H1 (cell line): ENCODE results near the gene VPS9D1. TPM values are rescaled to one million over a fixed set of nuclear protein-coding genes. Genes with fewer than 3 reads are reported as not detected.

Source experiments
- CTCF ChIA-PET: fragments of 300-600 bp; sonication (Branson Sonifier 250); formaldehyde crosslinking; loops from one replicate; lab custom pipeline; 2021; ENCODE audit not compliant: partially characterized antibody; lab: Charles Lee
- POLR2A ChIA-PET: fragments of 300-600 bp; sonication (Branson Sonifier 250); formaldehyde crosslinking; loops from one replicate; lab custom pipeline; 2021; ENCODE audit warnings: inconsistent platforms; ENCODE audit not compliant: partially characterized antibody; lab: Charles Lee
- DNase-seq, 2 experiments: peaks; one replicate each; pipeline versions ENCODE4 v3.0.0 to v3.0.0-alpha.2; 2010 to 2022; ENCODE audit warnings: low spot score in 2 of 2, low read depth in 1 of 2, mixed read lengths in 1 of 2
- FAIRE-seq: peaks from 2 replicates; lab custom pipeline; 2011; peaks lifted over from hg19 to GRCh38; lab: Jason Lieb, UNC
- H2AFZ ChIP-seq: 2 replicates; pipeline ENCODE4 v1.8.1; 2012; ENCODE audit warnings: low read length, inconsistent platforms
- H2AK5ac ChIP-seq: 2 replicates; pipeline ENCODE4 v1.6.1; 2013; ENCODE audit warnings: low read depth, low read length
- H2BK120ac ChIP-seq: replicated peaks from 2 replicates; pipeline ENCODE3; 2013; ENCODE audit warnings: low read depth, low read length, inconsistent platforms
- H2BK12ac ChIP-seq: 2 replicates; pipeline ENCODE4 v1.6.1; 2013; ENCODE audit warnings: low read depth, low read length
- H2BK15ac ChIP-seq: 2 replicates; pipeline ENCODE4 v1.6.1; 2013; ENCODE audit warnings: low read length
- H2BK20ac ChIP-seq: 2 replicates; pipeline ENCODE4 v1.6.1; 2013; ENCODE audit warnings: low read length
- H2BK5ac ChIP-seq: 2 replicates; pipeline ENCODE4 v1.6.1; 2013; ENCODE audit warnings: low read depth, low read length
- H3K14ac ChIP-seq: 2 replicates; pipeline ENCODE4 v1.6.1; 2013; ENCODE audit warnings: inconsistent platforms; ENCODE audit not compliant: insufficient read length
- H3K18ac ChIP-seq: 2 replicates; pipeline ENCODE4 v1.6.1; 2013; ENCODE audit warnings: low read length; ENCODE audit errors: extremely low read depth
- H3K23ac ChIP-seq: 2 replicates; pipeline ENCODE4 v1.6.1; 2013; ENCODE audit warnings: inconsistent platforms; ENCODE audit not compliant: insufficient read length
- H3K23me2 ChIP-seq: 2 replicates; pipeline ENCODE4 v1.6.1; 2013; ENCODE audit warnings: low read depth, low read length
- H3K27ac ChIP-seq: 2 replicates; pipeline ENCODE4 v1.6.1; 2011; ENCODE audit warnings: low read depth, low read length, inconsistent platforms
- H3K27me3 ChIP-seq, 4 experiments: replicated peaks in 1 of 4; 1 replicate in 1 of 4; 2 replicates in 3 of 4; pipeline versions ENCODE4 v1.6.1 to v1.8.1; 2011 to 2013; ENCODE audit warnings: low read length in 3 of 4, mild to moderate bottlenecking in 3 of 4, inconsistent platforms in 2 of 4, mixed read lengths in 2 of 4, moderate library complexity in 1 of 4; ENCODE audit not compliant: control insufficient read depth in 3 of 4, insufficient read depth in 3 of 4; ENCODE audit errors: extremely low read depth in 1 of 4
- H3K36me3 ChIP-seq, 4 experiments: 2 replicates each; pipeline versions ENCODE4 v1.6.1 to v1.8.1; 2011 to 2013; ENCODE audit warnings: mild to moderate bottlenecking in 4 of 4, low read length in 3 of 4, moderate library complexity in 2 of 4, control low read depth in 1 of 4, inconsistent platforms in 1 of 4; ENCODE audit not compliant: insufficient read depth in 4 of 4, control insufficient read depth in 2 of 4
- H3K4ac ChIP-seq: replicated peaks from 2 replicates; pipeline ENCODE3; 2013; ENCODE audit warnings: low read length, low read depth, mixed read lengths, inconsistent platforms; ENCODE audit not compliant: insufficient read length
- H3K4me1 ChIP-seq, 4 experiments: replicated peaks in 1 of 4; 1 replicate in 1 of 4; 2 replicates in 3 of 4; pipeline versions ENCODE4 v1.6.1 to v1.8.1; 2011 to 2013; ENCODE audit warnings: low read length in 3 of 4, inconsistent platforms in 2 of 4, mixed read lengths in 1 of 4; ENCODE audit not compliant: insufficient read depth in 4 of 4, control insufficient read depth in 3 of 4
- H3K4me2 ChIP-seq, 2 experiments: 2 replicates each; pipeline versions ENCODE4 v1.6.1 to v1.8.1; 2011 to 2013; ENCODE audit warnings: low read depth in 2 of 2, low read length in 2 of 2, control low read depth in 1 of 2, inconsistent platforms in 1 of 2, mild to moderate bottlenecking in 1 of 2; ENCODE audit not compliant: insufficient read depth in 1 of 2
- H3K4me3 ChIP-seq, 4 experiments: fragments of 200-600, 300-600 bp in 1 of 4; sonication (generic), shearing (Covaris generic), sonication (Bioruptor Twin) in 1 of 4; 2 replicates each; pipeline versions ENCODE4 v1.5.1 to v1.8.1; 2011 to 2016; ENCODE audit warnings: low read length in 4 of 4, low read depth in 3 of 4, control low read depth in 2 of 4, inconsistent platforms in 2 of 4, mild to moderate bottlenecking in 2 of 4, mixed read lengths in 1 of 4, moderate library complexity in 1 of 4; ENCODE audit not compliant: insufficient read depth in 2 of 4; ENCODE audit errors: extremely low read depth in 1 of 4
- H3K56ac ChIP-seq: replicated peaks from 2 replicates; pipeline ENCODE3; 2013; ENCODE audit warnings: low read depth, mild to moderate bottlenecking, mixed read lengths, low read length, inconsistent platforms; ENCODE audit not compliant: insufficient read length
- H3K79me1 ChIP-seq: 2 replicates; pipeline ENCODE4 v1.6.1; 2013; ENCODE audit warnings: low read depth, low read length, control low read depth
- H3K79me2 ChIP-seq, 2 experiments: 2 replicates each; pipeline versions ENCODE4 v1.6.1 to v1.8.1; 2012 to 2013; ENCODE audit warnings: low read length in 2 of 2, mild to moderate bottlenecking in 2 of 2, inconsistent platforms in 1 of 2; ENCODE audit not compliant: insufficient read depth in 2 of 2, control insufficient read depth in 1 of 2
- H3K9ac ChIP-seq, 4 experiments: replicated peaks in 1 of 4; 1 replicate in 1 of 4; 2 replicates in 3 of 4; pipeline versions ENCODE4 v1.6.1 to v1.8.1; 2011 to 2013; ENCODE audit warnings: low read depth in 3 of 4, low read length in 3 of 4, control low read depth in 2 of 4, mild to moderate bottlenecking in 2 of 4, moderate library complexity in 2 of 4, inconsistent platforms in 1 of 4; ENCODE audit errors: extremely low read depth in 1 of 4
- H3K9me3 ChIP-seq, 2 experiments: 2 replicates each; pipeline versions ENCODE4 v1.6.1 to v1.8.1; 2012 to 2013; ENCODE audit warnings: mild to moderate bottlenecking in 2 of 2, moderate library complexity in 2 of 2, control low read depth in 1 of 2, inconsistent platforms in 1 of 2, low read depth in 1 of 2, low read length in 1 of 2, mixed read lengths in 1 of 2; ENCODE audit not compliant: insufficient read depth in 2 of 2
- H4K20me1 ChIP-seq, 2 experiments: replicated peaks in 1 of 2; 2 replicates each; pipeline versions ENCODE3 to v1.8.1; 2011 to 2013; ENCODE audit warnings: inconsistent platforms in 2 of 2, low read length in 2 of 2, mild to moderate bottlenecking in 1 of 2; ENCODE audit not compliant: insufficient read depth in 2 of 2, control insufficient read depth in 1 of 2
- H4K5ac ChIP-seq: 2 replicates; pipeline ENCODE4 v1.6.1; 2013; ENCODE audit warnings: low read length, low read depth, mixed read lengths, inconsistent platforms; ENCODE audit not compliant: insufficient read length
- H4K8ac ChIP-seq: 2 replicates; pipeline ENCODE4 v1.8.0; 2013; ENCODE audit warnings: mild to moderate bottlenecking, moderate library complexity, low read length, inconsistent platforms; ENCODE audit not compliant: insufficient read depth; ENCODE audit errors: extremely low read depth
- H4K91ac ChIP-seq: replicated peaks from 2 replicates; pipeline ENCODE3; 2013; ENCODE audit warnings: low read length, mixed read lengths, inconsistent platforms; ENCODE audit not compliant: insufficient read length
- BACH1 ChIP-seq: IDR thresholded peaks from 2 replicates; pipeline ENCODE4 v1.6.1; 2012; ENCODE audit warnings: low read length, improper control_type of control experiment
- BCL11A ChIP-seq, 2 experiments: IDR thresholded peaks; one replicate each; pipeline ENCODE4 v1.6.1; 2011; ENCODE audit warnings: low read depth in 2 of 2, low read length in 2 of 2, mild to moderate bottlenecking in 2 of 2
- GTF2F1 ChIP-seq: IDR thresholded peaks from 2 replicates; pipeline ENCODE4 v1.6.1; 2012; ENCODE audit warnings: low read depth, low read length, improper control_type of control experiment, borderline replicate concordance
- HDAC2 ChIP-seq, 2 experiments: fragments of 300-600 bp in 1 of 2; sonication (generic) in 1 of 2; IDR thresholded peaks; 2 replicates each; pipeline ENCODE4 v1.6.1; 2011 to 2012; ENCODE audit warnings: low read depth in 2 of 2, low read length in 2 of 2, mild to moderate bottlenecking in 2 of 2, moderate library complexity in 2 of 2, borderline replicate concordance in 1 of 2, inconsistent platforms in 1 of 2
- HDAC6 ChIP-seq: IDR thresholded peaks from one replicate; pipeline ENCODE4 v1.7.1; 2012; ENCODE audit warnings: low read depth, mild to moderate bottlenecking, inconsistent platforms, low read length, moderate library complexity
- MAFK ChIP-seq: IDR thresholded peaks from 2 replicates; pipeline ENCODE4 v1.6.1; 2012; ENCODE audit warnings: low read depth, mild to moderate bottlenecking, improper control_type of control experiment, low read length
- NANOG ChIP-seq: IDR thresholded peaks from 2 replicates; pipeline ENCODE4 v1.6.1; 2011; ENCODE audit warnings: low read length, low read depth, mild to moderate bottlenecking, inconsistent platforms; ENCODE audit not compliant: insufficient read depth, poor library complexity, severe bottlenecking
- NRF1 ChIP-seq: IDR thresholded peaks from 2 replicates; pipeline ENCODE4 v1.6.1; 2011; ENCODE audit warnings: mild to moderate bottlenecking, low read depth, low read length, improper control_type of control experiment
- RNF2 ChIP-seq: fragments of 200-900, 300-1000 bp; sonication (generic); IDR thresholded peaks from 2 replicates; pipeline ENCODE4 v1.7.1; 2016; ENCODE audit warnings: borderline replicate concordance, low read depth, mild to moderate bottlenecking, antibody characterized with exemption, low read length; ENCODE audit not compliant: poor library complexity, severe bottlenecking; ENCODE audit errors: missing control alignments
- TEAD4 ChIP-seq: IDR thresholded peaks from 2 replicates; pipeline ENCODE4 v1.6.1; 2012; ENCODE audit warnings: low read depth, low read length, inconsistent platforms, mixed read lengths
- WGBS, 2 experiments: shearing (Covaris generic) in 1 of 2; methylation state at CpG; one replicate each; pipeline versions ENCODE4 v1.1.6 to v1.1.7; 2013 to 2015; ENCODE audit warnings: low lambda C conversion rate in 2 of 2, mixed read lengths in 2 of 2, inconsistent platforms in 1 of 2, low coverage in 1 of 2, missing lambda C conversion rate in 1 of 2; ENCODE audit not compliant: insufficient replicate concordance in 2 of 2, insufficient coverage in 1 of 2, insufficient read length in 1 of 2; ENCODE audit errors: extremely low coverage in 1 of 2, missing lambda C conversion rate in 1 of 2; 5-methylcytosine and 5-hydroxymethylcytosine counted together
- polyA plus RNA-seq, 7 experiments: library from polyadenylated mRNA; depleted of rRNA in 3 of 7; stranded (reverse) in 5 of 7; unstranded in 2 of 7; fragments of >200 nt in 5 of 7; fragments of 200-250 nt in 2 of 7; gene quantifications; 1 replicate in 5 of 7; 2 replicates in 1 of 7; 4 replicates in 1 of 7; pipeline versions ENCODE4 v1.2.1 to v1.2.3, GENCODE V29; 2011 to 2013; ENCODE audit warnings: missing spikeins in 2 of 7, mixed read lengths in 2 of 7
- total RNA-seq: library from RNA; stranded (reverse); fragmentation: NEBNext Ultra II Directional; extraction: Animal tissue kit (Norgen Biotek cat#: 25700); gene quantifications from 2 replicates; pipeline ENCODE4 v1.2.1, GENCODE V29; 2021
- TF ChIP-seq, protein P1 (sequence below): IDR thresholded peaks from 2 replicates; pipeline ENCODE4 v1.6.1; 2011; ENCODE audit warnings: low read length, improper control_type of control experiment

Gene VPS9D1
- total and polyA plus RNA-seq, 2 of the 8 experiments (the other 6 are each of a cell fraction or from before 2014, with no cell fraction given), result 2.9 to 5.4 TPM

GRCh38 chr16:89770367-89770766 lies 49.7 kb upstream of the VPS9D1 start:
- POLR2A ChIA-PET, result interaction anchor here (1.2 to 1.6 kb wide), 3 partner anchors 23 to 53 kb away, joined by 3 to 5 read pairs (median 3); no protein-coding TSS in a partner anchor
- FAIRE-seq, result no peak
- TF ChIP-seq BCL11A (IDR thresholded peaks at IDR 0.05; ENCODE audit: low read depth in 2 of 2, low read length in 2 of 2), result no peak
- TF ChIP-seq MAFK, result no peak
- TF ChIP-seq TEAD4, result no peak
- no peak for TF ChIP-seq NRF1
- no peak for TF ChIP-seq HDAC6
- TF ChIP-seq BACH1, result no peak
- TF ChIP-seq NANOG, result no peak
- no peak for TF ChIP-seq GTF2F1
- TF ChIP-seq, protein P1, sequence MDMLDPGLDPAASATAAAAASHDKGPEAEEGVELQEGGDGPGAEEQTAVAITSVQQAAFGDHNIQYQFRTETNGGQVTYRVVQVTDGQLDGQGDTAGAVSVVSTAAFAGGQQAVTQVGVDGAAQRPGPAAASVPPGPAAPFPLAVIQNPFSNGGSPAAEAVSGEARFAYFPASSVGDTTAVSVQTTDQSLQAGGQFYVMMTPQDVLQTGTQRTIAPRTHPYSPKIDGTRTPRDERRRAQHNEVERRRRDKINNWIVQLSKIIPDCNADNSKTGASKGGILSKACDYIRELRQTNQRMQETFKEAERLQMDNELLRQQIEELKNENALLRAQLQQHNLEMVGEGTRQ, result no peak
- no peak for TF ChIP-seq RNF2
- TF ChIP-seq HDAC2 (IDR thresholded peaks at IDR 0.05; ENCODE audit: borderline replicate concordance in 1 of 2, low read depth in 2 of 2, low read length in 2 of 2), result no peak

More at GRCh38 chr16:89770367-89770766, 49.7 kb upstream of the VPS9D1 start:
- Histone ChIP-seq H3K4me3 (no peak overlapping the region), H3K9ac (no peak overlapping the region), H2AK5ac (no peak overlapping the region), H2BK5ac (no peak overlapping the region), H3K27ac (no peak overlapping the region), H2AFZ (no peak overlapping the region), H3K23ac (no peak overlapping the region), H3K4ac (no peak overlapping the region), H3K18ac (no peak overlapping the region), H3K27me3 (no peaks in the 10 kb centered on the region), H3K14ac (no peak overlapping the region), H2BK15ac (no peak overlapping the region), H3K56ac (no peak overlapping the region), H3K79me2 (no peaks in the 10 kb centered on the region), H2BK20ac (no peak overlapping the region), H3K4me2 (no peak overlapping the region), H4K20me1 (peaks cover 0 to 18% of the 10 kb centered on the region in 2 experiments), H4K91ac (no peak overlapping the region), H3K36me3 (peaks cover 38 to 72% (median 58%) of the 10 kb centered on the region in 4 experiments), H4K5ac (no peak overlapping the region), H3K9me3 (no peaks in the 10 kb centered on the region), H2BK120ac (no peak overlapping the region), H2BK12ac (no peak overlapping the region), H4K8ac (no peak overlapping the region), H3K4me1 (no peaks in the 10 kb centered on the region), H3K79me1 (no peaks in the 10 kb centered on the region), H3K23me2 (no peaks in the 10 kb centered on the region; the same call in 1 of the 2 replicates)
- CTCF ChIA-PET, result interaction anchor here (1.0 to 1.7 kb wide), 4 partner anchors 12 to 140 kb away, joined by 3 to 6 read pairs (median 4); no protein-coding TSS in a partner anchor
- WGBS, 2 experiments, result 94% methylated on average over 16 of the region's 16 CpGs; no CpG with 5 or more reads in 1 of the 2 experiments
- no peak for DNase-seq
